HG02642 (cell line): ENCODE results near the gene CCT5.
"Not testable (repeated sequence)": the region's sequence is repeated elsewhere in the genome, so short reads cannot be mapped to it uniquely, and the experiment has no call there.

ENCODE experiments used
- ATAC-seq: cut with Tn5 transposase; IDR thresholded peaks from one replicate; pipeline ENCODE4 v1.9.1; 2021; ENCODE audit warnings: mild to moderate bottlenecking; ENCODE audit not compliant: unreplicated experiment, poor library complexity

The CCT5 gene

GRCh38 chr5:10297646-10298204, 47.6 kb downstream of the CCT5 start:
- ATAC-seq: no peak

DNA sequence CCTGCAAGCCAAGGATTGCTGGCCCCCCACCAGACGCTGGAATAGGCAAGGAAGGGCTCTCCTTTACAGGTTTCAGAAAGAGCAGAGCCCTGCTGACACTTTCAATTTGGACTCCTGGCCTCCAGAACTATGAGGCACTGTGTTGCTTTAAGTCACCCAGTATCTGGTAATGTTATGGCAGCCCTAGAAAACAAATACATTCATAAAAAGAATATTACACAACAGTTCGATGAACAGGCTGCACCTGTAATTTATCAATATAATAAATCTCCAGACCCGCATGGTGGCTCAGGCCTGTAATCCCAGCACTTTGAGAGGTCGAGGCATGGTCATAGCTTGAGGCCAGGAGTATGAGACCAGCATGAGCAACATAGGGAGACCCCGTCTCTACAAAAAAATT, 50.2 kb downstream of the CCT5 start:
- no peak for ATAC-seq

- no peak for ATAC-seq
These were observed 51.2 kb downstream of the CCT5 start for GRCh38 chr5:10301266-10301665.

- ATAC-seq: no peak
These were observed 51.9 kb downstream of the CCT5 start for GRCh38 chr5:10301842-10302610.

GRCh38 chr5:10303201-10303600, 53.1 kb downstream of the CCT5 start:
- ATAC-seq: no peak

DNA sequence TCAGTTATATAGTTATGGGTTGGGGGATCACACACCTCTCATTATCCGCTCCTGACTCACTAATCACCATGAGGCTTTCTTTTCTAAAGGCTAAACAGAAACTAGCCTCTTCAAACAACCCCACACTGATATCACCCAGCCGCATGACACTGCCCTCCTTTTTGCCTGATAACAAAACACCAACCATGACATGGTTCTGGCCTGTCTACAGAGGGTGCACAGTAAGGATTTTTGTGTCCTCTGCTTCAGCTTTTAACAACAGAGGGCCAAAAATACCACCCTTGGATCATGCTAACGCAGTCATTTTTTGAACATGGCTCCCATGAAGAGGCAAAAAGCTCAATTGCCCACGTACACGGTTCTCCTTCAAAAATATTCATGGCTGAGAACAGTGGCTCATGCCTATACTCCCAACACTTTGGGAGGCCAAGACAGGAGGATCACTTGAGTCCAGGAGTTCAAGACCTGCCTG, 53.7 kb downstream of the CCT5 start:
- no peak for ATAC-seq

DNA sequence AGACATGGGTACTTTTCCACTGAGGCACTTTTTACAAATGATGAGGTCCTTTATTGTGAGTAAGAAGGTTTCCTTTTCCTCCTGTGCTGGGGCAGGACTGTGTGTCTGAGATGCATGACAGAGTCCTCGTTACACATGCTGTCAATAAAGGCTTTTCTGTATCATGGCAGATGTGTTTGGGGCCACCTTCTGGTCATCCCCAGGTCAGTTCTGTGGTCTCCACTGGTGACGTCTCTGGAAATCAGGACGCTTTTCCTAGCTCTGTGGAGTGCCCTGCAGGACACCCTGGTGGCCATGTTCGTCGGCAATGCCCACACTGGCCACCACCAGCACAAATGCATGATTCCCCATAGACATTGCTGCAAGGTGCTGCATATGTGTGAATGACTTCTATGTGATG, 54.9 kb downstream of the CCT5 start:
- no peak for ATAC-seq

GRCh38 chr5:10306114-10306513, 56.0 kb downstream of the CCT5 start:
- ATAC-seq: no peak

GRCh38 chr5:10306806-10307205, 56.7 kb downstream of the CCT5 start:
- no peak for ATAC-seq

DNA sequence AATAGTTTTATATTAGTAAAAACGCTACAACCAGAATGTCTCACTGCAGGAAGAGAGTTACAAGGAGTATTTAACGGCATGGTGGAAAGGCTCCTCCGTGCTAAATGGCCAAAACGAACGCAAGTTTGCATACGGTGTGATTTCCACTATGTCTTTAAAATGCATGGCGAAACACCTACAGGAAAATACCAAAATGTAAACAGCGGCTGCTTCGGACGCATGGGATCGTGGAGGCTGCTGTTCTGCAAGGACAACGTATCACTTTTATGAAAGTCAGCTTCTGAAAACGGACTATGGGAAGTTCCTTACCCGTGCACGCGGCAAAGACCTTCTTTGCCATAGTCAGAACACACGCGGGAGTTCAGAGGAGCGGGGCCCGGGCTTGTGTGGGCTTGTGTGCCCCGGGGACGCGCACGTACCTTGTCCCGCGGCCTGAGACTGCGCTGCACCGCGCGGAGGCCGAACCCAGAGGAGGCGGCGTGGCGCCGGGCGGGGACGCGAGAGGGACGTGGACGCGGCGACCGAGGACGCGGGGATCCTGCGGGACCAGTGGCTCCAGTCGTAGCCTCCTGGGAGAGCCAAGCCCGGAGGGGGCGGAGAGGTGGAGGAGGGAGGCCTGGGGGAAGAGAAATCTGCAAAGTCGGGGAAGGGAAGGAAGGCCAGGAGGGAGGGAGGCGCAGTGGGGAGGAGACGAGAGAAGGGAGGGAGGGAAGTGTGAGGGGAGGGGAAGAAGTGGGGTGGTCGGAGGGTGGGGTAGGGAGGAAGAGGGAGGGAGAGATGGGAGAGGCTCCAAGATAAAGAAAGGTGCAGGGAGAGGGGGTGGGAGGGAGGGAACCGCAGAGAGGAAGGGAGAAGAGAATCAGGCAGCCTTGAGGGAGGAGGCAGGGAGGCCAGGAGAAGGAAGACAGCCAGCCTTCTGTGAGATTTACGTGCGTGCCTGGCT, 57.4 kb downstream of the CCT5 start, which contains the start of gene CMBL:
Gene CMBL (minus strand): TSS at position 697 of the 943 bp plus-strand sequence. CDS start 17,140 bp downstream, outside the sequence.
- ATAC-seq: peak; percentile 94

- ATAC-seq: no peak
These were observed 58.8 kb downstream of the CCT5 start for GRCh38 chr5:10308844-10309243.

DNA sequence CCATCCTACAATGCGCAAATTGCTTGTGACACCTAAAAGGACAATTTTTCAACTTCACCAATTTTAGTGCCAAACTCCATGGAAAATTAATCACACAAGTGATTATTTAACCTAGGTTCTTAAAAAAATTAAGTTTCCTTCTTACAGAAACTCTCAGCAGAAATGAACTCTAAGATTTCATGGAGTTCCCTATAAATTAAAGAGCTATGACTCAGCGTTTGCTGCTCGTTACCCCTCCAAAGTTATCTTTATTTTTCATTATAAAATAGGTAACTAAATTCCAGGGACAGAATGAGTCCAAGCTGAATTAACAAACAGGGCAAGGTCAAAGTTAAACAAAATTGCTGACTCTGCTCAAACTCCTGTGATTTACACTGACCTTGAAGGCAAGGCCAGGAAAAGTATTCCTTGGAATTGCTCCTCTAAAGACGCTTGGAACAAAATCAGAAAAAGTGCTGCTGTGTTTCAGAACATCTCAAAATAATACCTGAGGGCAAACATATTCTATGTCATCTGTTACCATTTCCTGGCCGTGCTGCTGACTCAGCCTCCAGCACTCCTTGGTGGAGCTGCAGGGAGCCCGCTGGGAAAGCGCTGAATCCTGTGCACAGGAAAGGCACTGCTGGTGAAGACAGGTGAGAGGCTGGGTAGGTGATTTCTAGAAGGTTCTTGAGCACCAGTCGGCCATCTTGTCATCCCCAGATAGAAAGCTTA, 60.1 kb downstream of the CCT5 start:
- ATAC-seq: no peak

GRCh38 chr5:10310835-10311570, 60.9 kb downstream of the CCT5 start:
- not testable (repeated sequence) for ATAC-seq

DNA sequence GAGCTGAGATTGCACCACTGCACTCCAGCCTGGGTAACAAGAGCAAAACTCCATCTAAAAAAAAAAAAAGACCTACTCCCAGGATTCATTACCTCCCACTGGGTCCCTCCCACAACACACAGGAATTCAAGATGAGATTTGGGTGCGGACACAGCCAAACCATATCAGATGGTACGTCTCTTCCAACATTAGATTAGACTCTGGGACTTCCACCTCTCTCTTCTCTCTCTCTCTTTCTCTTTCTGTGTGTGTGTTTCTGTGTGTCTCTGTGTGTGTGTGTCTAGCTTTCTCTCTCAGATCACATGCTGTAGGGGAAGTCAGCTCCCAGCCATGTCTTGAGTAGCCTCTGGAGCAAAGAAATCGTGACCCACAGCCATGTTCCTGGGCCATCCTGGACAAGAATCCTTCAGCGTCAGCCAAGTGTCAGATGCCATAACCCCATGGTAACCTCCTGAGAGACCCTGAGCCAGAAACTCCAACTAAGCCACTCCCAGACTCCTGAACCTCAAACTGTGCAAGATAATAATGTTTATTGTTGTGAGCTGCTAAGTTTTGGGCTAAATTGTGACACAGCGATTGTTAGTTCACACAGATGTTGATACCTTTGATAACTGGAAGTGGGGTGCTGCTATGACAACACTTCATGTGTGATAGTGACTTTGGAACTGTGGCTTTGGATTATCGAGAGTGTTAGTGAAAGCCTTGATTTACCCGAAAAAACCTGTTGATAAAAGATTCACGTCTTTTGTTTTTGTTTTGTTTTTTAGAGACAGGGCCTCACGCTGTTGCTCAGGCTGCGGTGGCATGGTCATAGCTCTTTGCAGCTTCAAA, 61.7 kb downstream of the CCT5 start:
- ATAC-seq: no peak

- ATAC-seq: no peak
These were observed 65.1 kb downstream of the CCT5 start for GRCh38 chr5:10315201-10315600.
